ENCODE data around the gene PRCP. TPM values are rescaled to one million over a fixed set of nuclear protein-coding genes. Genes with fewer than 3 reads are reported as not detected.
A peak's percentile ranks its signal among the peaks of the same experiment; 100 is the strongest.
"Not testable (repeated sequence)": the region's sequence is repeated elsewhere in the genome, so short reads cannot be mapped to it uniquely, and the experiment has no call there.

Gene PRCP
- 138 and 215 TPM in 2 replicates for total RNA-seq

DNA sequence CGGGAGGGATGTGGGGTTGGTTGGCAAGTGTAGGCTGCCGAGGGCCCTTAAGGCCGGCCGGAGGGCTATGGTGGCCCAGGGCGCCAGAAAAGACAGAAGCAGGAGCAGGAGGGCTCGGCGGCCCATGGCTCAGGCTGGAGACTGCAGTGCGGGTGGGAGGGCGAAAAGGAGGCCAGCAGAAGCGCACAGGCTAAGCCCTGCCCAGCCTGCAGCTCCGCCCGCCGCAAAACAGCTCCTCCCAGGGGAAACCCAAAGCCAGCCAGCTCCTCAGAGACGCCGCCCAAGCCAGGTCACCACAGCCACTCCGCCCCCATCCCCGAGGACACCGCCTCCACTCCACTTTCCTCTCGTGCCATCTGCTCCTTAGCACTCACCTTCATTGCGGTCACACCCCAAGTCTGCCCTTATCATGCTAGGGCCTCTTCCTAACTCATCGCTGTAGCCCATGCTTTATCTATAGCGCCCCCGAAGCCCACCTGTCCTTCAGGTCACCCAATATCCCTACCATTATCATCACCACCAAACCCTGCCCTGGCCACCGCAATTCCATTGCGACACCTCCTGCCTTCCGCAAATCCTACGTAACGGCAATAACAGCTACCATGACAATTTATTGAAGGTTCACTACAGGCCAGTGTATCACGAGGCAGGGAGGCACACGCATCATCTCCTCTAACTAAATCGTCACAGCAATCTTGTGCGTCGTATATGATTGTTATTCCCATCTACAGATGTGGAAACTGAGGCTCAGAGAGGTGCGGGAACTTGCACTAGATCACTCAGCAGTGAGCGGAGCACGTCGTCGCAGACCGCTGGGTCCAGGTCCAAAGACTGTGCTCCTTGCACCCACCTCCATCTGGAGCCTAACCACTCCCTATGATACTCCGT lies at the start of gene PRCP:
Gene PRCP (minus strand): TSS at position 154 of the 888 bp plus-strand sequence. CDS start 28 bp downstream, at position 126.
- no peak for DNase-seq (ENCODE audit: extremely low read depth, low read depth, low spot score)

DNA sequence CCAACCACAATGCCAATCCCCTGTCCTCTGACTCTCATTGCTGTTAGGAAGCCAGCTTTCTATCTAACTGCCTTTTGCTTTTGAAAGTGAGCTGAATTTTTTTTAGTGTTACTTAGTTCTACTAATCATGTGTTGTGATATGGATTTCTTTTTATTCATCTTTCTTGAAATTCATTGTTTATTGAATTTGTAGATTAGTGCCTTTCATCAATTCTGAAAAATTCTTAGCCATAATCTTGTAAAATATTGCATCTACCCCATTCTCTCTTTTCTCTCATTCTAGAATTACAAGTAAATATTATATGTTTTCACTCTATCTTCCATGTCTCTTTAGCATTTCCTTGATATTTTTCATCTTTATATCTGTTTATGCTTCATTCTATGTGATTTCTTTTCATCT lies 49.1 kb upstream of the PRCP start:
- no peak for DNase-seq (ENCODE audit: extremely low read depth, low read depth, low spot score)

- DNase-seq (ENCODE audit: extremely low read depth, low read depth, low spot score), result no peak
Observed at GRCh38 chr11:82945682-82946081, 45.5 kb upstream of the PRCP start.

- DNase-seq (ENCODE audit: extremely low read depth, low read depth, low spot score), result not testable (repeated sequence)
Observed at GRCh38 chr11:82945041-82945440, 44.8 kb upstream of the PRCP start.

DNA sequence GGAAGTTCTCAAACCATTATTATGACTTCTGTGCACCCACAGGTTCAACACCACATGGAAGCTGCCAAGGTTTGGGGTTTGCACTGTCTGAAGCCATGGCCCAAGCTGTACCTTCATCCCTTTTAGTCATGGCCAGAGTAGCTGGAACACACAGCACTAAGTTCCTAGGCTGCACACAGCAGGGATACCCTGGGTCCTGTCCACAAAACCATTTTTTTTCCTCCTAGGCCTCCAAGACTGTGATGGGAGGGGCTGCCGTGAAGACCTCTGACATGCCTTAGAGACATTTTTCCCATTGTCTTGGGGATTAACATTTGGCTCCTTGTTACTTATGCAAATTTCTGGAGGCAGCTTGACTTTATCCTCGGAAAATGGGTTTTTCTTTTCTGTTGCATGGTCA lies 44.0 kb upstream of the PRCP start:
- DNase-seq (ENCODE audit: extremely low read depth, low read depth, low spot score), result no peak

- DNase-seq (ENCODE audit: extremely low read depth, low read depth, low spot score), result not testable (repeated sequence)
Observed at GRCh38 chr11:82943430-82943829, 43.2 kb upstream of the PRCP start.

DNA sequence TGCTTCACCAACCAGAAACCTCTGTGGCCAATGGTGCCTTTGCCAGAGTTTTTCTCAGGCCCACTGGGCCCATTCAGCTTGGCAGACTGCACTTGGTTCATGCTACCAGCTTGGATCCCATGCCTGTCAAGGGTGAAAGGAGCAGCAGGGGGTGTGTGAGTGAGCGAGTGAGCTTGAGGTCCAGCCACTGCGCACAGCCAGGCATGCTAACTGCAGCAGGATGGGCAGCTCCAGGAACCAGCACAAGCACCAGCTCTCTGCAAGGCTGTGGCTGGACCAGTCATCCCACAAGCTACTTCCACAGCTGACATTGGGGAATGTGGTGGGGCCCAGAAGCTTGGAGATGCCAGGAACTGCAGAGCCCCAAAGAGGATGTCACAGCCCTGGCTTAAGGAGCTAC lies 42.1 kb upstream of the PRCP start:
- DNase-seq (ENCODE audit: extremely low read depth, low read depth, low spot score), result no peak

- DNase-seq (ENCODE audit: extremely low read depth, low read depth, low spot score), result no peak
Observed at GRCh38 chr11:82939456-82939855, 39.2 kb upstream of the PRCP start.

GRCh38 chr11:82937554-82937953 lies 37.3 kb upstream of the PRCP start:
- DNase-seq (ENCODE audit: extremely low read depth, low read depth, low spot score), result no peak

GRCh38 chr11:82936261-82936660 lies 36.0 kb upstream of the PRCP start:
- peak; percentile 20 for DNase-seq (ENCODE audit: extremely low read depth, low read depth, low spot score)

DNA sequence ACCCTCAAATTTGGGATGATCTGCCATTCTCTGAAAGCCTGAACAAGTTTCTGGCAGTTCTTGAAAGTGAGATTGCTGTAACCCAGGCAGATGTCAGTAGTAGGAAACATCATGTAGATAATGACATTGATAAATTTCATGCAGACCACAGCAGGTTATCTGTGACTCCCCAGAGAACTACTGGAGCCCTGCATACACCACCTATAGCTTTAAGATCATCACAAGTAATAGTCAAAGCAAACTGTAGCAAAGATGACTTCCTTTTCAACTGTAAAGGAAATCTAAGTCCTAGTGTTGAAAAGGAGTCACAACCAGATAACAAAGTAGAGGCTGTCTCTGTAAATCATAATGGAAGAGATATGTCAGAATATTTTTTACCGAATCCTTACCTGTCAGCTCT lies 32.3 kb upstream of the PRCP start:
- no peak for DNase-seq (ENCODE audit: extremely low read depth, low read depth, low spot score)

DNA sequence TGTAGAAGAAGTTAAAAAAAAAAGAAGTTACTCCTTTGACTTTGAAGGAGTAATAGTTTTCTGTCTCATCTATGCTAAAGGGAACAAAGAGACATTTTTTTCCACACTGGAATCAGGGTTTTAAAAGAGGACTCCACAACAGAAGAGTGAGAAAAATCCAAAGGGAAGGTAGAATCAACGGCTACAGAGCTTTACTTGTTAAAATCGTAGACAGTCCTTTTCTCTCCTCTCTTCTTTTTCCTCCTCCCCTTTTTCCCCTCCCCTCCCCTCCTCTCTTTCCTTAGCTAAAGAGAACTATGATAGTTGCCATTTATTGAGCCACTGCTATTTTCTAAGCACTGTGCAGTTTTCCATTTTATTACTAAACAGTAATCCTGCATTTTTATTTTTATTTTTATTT lies 30.5 kb upstream of the PRCP start:
- DNase-seq (ENCODE audit: extremely low read depth, low read depth, low spot score), result no peak

DNA sequence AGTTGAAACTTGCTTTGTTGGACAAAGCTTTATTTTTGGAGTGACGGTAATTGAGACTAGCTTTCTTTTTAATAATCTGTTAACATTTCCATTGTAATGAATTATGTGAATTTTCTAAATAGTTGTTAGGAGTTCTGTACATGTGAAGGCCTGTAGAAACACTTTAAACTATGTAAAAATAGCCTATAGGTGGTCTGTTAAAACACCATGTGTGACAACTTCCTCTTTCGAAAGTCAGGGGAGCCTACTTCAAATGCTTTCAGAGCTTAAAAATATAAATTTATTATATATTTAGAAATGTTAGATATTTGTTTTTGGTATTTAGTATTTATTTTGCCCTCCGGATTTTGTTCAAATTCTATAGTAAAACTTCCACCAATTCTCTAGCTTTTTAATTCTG lies 30.0 kb upstream of the PRCP start:
- DNase-seq (ENCODE audit: extremely low read depth, low read depth, low spot score), result no peak

- no peak for DNase-seq (ENCODE audit: extremely low read depth, low read depth, low spot score)
Observed at GRCh38 chr11:82929121-82929520, 28.9 kb upstream of the PRCP start.

GRCh38 chr11:82927264-82927880 lies 27.1 kb upstream of the PRCP start:
- no peak for DNase-seq (ENCODE audit: extremely low read depth, low read depth, low spot score)

- no peak for DNase-seq (ENCODE audit: extremely low read depth, low read depth, low spot score)
Observed at GRCh38 chr11:82924522-82925224, 24.4 kb upstream of the PRCP start.

GRCh38 chr11:82922396-82923173 lies 22.4 kb upstream of the PRCP start:
- not testable (repeated sequence) for DNase-seq (ENCODE audit: extremely low read depth, low read depth, low spot score)

GRCh38 chr11:82920227-82920626 lies 20.0 kb upstream of the PRCP start:
- not testable (repeated sequence) for DNase-seq (ENCODE audit: extremely low read depth, low read depth, low spot score)

DNA sequence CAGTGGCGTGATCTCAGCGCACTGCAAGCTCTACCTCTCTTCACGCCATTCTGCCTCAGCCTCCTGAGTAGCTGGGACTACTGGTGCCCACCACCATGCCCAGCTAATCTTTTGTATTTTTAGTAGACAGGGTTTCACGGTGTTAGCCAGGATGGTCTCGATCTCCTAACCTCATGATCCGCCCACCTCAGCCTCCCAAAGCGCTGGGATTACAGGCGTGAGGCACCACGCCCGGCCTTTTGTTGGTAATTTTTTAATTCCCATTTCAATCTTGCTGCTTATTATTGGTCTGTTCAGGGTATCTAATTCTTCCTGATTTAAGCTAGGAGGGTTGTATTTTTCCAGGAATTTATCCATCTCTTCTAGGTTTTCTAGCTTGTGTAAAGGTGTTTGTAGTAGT lies 19.6 kb upstream of the PRCP start:
- DNase-seq (ENCODE audit: extremely low read depth, low read depth, low spot score), result not testable (repeated sequence)

DNA sequence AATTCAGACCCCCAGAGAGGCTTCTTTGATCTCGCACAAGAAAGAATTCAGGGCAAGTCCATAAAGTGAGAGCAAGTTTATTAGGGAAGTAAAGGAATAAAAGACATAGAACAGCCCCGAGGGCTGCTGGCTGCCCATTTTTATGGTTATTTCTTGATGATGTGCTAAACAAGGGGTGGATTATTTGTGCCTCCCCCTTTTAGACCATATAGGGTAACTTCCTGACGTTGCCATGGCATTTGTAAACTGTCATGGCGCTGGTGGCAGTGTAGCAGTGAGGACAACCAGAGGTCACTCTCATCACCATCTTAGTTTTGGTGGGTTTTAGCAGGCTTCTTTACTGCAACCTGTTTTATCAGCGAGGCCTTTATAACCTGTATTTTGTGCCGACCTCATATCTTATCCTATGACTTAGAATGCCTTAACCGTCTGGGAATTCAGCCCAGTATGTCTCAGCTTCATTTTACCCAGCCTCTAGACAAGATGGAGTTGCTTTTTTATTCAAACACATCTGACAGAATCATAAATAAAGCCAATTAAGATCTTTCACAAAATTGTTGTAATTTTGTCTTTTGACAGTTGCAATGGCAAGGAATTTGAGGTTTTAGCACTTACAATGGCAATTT lies 8.9 kb upstream of the PRCP start:
- no peak for DNase-seq (ENCODE audit: extremely low read depth, low read depth, low spot score)
